Measurements from ENCODE around the gene TEKT5. TPM values are rescaled to one million over a fixed set of nuclear protein-coding genes. Genes with fewer than 3 reads are reported as not detected.

TEKT5 gene
- total RNA-seq, 1 donor from 2014 or later = not detected

DNA sequence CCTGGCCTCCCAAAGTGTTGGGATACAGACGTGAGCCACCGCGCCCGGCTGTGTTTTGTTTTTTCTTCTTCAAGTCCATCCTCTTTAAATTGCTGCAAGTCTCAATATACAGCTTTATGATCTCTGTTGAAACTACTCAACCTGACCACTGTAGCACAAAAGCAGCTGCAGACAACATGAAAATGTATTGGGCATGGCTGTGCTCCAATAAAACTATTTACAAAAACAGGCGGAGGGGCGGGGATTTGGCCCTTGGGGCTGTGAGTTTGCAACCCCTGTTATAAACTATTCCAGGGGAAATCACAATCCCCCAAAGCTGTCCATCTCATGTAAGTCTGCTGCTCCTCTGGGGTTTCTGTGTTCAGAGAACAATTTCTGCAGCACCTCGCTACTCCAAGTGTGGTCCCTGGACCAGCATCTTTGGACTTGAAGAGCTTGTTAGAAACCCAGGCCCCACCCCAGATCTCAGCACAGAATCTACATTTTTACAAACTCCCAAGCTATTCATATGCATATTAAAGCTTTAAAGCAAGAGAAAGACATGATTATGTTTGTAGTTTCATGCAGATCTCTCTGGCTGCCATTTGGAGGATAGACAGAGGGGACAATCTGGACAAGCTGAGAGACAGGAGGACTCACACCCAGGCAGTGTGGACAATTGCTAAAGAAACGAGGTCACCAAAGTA lies 33.6 kb downstream of the TEKT5 start:
- DNase-seq (ENCODE audit: low read depth) = no peak
- TF ChIP-seq CTCF (conservative IDR thresholded peaks at IDR 0.05; ENCODE audit: low read depth, low read length) = no peak
- H3K4me3 ChIP-seq (ENCODE audit: low read depth, low read length) = no peak overlapping the region

GRCh38 chr16:10658943-10659342 lies 35.8 kb downstream of the TEKT5 start:
- DNase-seq (ENCODE audit: low read depth) = no peak
- no peak for TF ChIP-seq CTCF (conservative IDR thresholded peaks at IDR 0.05; ENCODE audit: low read depth, low read length)
- H3K4me3 ChIP-seq (ENCODE audit: low read depth, low read length) = no peak overlapping the region

DNA sequence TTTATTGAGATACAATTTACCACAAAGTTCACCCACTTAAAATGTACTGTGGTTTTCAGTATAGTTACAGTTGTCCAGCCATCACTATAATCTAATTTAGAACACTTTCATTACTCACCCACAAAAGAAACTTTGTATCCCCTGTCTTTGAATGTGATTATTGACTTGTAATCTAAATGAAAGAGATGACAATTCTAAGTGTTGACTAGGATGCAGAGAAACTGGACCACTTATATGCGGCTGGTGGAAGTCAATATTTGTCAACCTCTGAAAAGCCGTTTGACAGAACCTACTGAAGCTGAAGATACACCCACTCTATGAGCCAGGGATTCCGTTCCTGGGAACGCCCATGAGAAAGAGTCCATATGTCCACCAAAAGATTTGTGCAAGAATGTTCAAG lies 36.8 kb downstream of the TEKT5 start:
- DNase-seq (ENCODE audit: low read depth) = no peak
- no peak overlapping the region for H3K4me3 ChIP-seq (ENCODE audit: low read depth, low read length)
- TF ChIP-seq CTCF (conservative IDR thresholded peaks at IDR 0.05; ENCODE audit: low read depth, low read length) = no peak

DNA sequence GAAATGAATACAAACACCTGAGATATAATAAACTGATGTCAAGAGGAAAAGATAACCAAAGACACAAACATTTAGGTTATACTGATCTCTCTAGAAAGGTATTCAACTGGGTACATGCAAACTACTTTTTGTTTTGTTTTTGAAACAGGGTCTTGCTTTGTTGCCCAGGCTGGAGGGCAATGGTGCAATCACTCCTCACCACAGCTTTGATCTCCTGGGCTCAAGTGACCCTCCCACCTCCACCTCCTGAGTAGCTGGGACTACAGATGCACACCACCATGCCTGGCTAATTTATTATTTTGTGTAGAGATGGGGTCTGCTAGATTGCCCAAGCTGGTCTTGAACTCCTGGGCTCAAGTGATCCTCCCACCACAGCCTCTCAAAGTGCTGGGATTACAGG lies 38.1 kb downstream of the TEKT5 start:
- H3K4me3 ChIP-seq (ENCODE audit: low read depth, low read length) = no peak overlapping the region
- TF ChIP-seq CTCF (conservative IDR thresholded peaks at IDR 0.05; ENCODE audit: low read depth, low read length) = no peak
- DNase-seq (ENCODE audit: low read depth) = no peak

- H3K4me3 ChIP-seq (ENCODE audit: low read depth, low read length) = no peak overlapping the region
- TF ChIP-seq CTCF (conservative IDR thresholded peaks at IDR 0.05; ENCODE audit: low read depth, low read length) = no peak
- no peak for DNase-seq (ENCODE audit: low read depth)
Observed at GRCh38 chr16:10655415-10655977, 39.2 kb downstream of the TEKT5 start.

DNA sequence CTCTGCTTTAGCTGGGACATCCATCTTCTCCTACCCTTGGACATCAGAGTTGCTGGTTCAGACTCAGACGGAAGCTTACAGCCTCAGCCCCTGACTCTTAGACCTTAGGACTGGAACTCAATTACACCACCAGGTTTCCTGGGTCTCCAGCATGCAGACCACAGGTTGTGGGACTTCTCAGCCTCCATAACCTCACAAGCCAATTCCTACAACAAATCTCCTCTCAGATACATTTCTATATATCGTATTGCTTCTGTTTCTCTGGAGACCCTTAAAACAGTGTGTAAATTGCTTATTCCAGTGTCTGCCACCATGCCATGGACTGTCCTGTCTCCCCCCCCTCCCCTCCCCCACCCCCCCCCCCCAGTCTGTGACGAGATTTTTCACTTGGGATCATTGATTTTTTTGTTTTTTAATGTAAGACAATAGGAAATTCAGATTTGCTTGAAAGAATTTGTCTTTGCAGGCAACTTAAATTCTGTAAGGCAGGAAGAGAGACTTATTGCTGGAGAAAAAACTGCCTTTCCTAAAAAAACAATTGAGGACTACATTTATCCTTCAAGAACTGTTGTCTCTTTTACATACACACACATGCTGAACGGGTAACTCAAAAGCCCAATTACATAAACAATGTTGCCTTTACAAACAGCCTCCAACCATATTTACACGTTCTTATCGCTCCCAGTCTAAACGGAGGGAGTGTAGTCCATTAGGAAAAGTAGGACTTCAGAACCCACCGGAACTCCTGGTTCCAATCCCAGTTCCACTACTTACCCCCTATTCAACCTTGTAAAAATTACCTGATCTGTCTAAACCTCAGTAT lies 39.9 kb downstream of the TEKT5 start:
- TF ChIP-seq CTCF (conservative IDR thresholded peaks at IDR 0.05; ENCODE audit: low read depth, low read length) = no peak
- no peak for DNase-seq (ENCODE audit: low read depth)
- H3K4me3 ChIP-seq (ENCODE audit: low read depth, low read length) = no peak overlapping the region

Measured in epithelial cell of proximal tubule (primary cell).